Neural progenitor cell (in vitro differentiated cells): ENCODE measurements around the gene DNTTIP2. TPM values are rescaled to one million over a fixed set of nuclear protein-coding genes. Genes with fewer than 3 reads are reported as not detected.
A peak's percentile ranks its signal among the peaks of the same experiment; 100 is the strongest.
"Not testable (repeated sequence)": the region's sequence is repeated elsewhere in the genome, so short reads cannot be mapped to it uniquely, and the experiment has no call there.

Experiments
- DNase-seq: peaks from one replicate; pipeline ENCODE4 v3.0.0-alpha.2; 2016; ENCODE audit warnings: low spot score
- H2AFZ ChIP-seq: fragments of 200-600 bp; sonication (generic); replicated peaks from 2 replicates; pipeline ENCODE4 v1.6.1; 2016; ENCODE audit warnings: antibody characterized with exemption
- H3F3A ChIP-seq: fragments of 200-600 bp; sonication (generic); 2 replicates; pipeline ENCODE4 v1.6.1; 2016; ENCODE audit warnings: antibody characterized with exemption, low read depth
- H3K27ac ChIP-seq: fragments of 200-600 bp; sonication (generic); 2 replicates; pipeline ENCODE4 v1.5.1; 2016; ENCODE audit warnings: mild to moderate bottlenecking
- H3K27me3 ChIP-seq: fragments of 200-600 bp; sonication (generic); 2 replicates; pipeline ENCODE4 v1.6.1; 2016; ENCODE audit warnings: mild to moderate bottlenecking, moderate library complexity
- H3K36me3 ChIP-seq: fragments of 200-600 bp; sonication (generic); 2 replicates; pipeline ENCODE4 v1.5.1; 2016
- H3K4me1 ChIP-seq: fragments of 200-600 bp; sonication (generic); 2 replicates; pipeline ENCODE4 v1.6.1; 2016; ENCODE audit warnings: mixed run types
- H3K4me2 ChIP-seq: fragments of 200-600 bp; sonication (generic); 2 replicates; pipeline ENCODE4 v1.6.1; 2016
- H3K4me3 ChIP-seq: fragments of 200-600 bp; sonication (generic); 2 replicates; pipeline ENCODE4 v1.5.1; 2016
- H3K79me2 ChIP-seq: fragments of 200-600 bp; sonication (generic); 2 replicates; pipeline ENCODE4 v1.6.1; 2016; ENCODE audit warnings: low read depth
- H3K9ac ChIP-seq: fragments of 200-600 bp; sonication (generic); 2 replicates; pipeline ENCODE4 v1.6.1; 2016
- H3K9me3 ChIP-seq: fragments of 200-600 bp; sonication (generic); 2 replicates; pipeline ENCODE4 v1.5.1; 2016; ENCODE audit warnings: low read depth
- H4K20me1 ChIP-seq: fragments of 200-600 bp; sonication (generic); 2 replicates; pipeline ENCODE4 v1.6.1; 2016; ENCODE audit warnings: low read depth
- H3K27ac Mint-ChIP-seq: 3 replicates; pipeline ENCODE4 v1.8.0; 2021; ENCODE audit warnings: mixed read lengths
- H3K27me3 Mint-ChIP-seq: 2 replicates; pipeline ENCODE4 v1.8.0; 2022; ENCODE audit warnings: low read depth, mild to moderate bottlenecking, inconsistent platforms, moderate library complexity, mixed read lengths; ENCODE audit not compliant: insufficient read depth
- H3K36me3 Mint-ChIP-seq: 3 replicates; pipeline ENCODE4 v1.8.0; 2021; ENCODE audit warnings: mixed read lengths
- H3K4me1 Mint-ChIP-seq: 3 replicates; pipeline ENCODE4 v1.8.0; 2021; ENCODE audit warnings: mixed read lengths
- H3K4me3 Mint-ChIP-seq: 3 replicates; pipeline ENCODE4 v1.8.0; 2021; ENCODE audit warnings: mild to moderate bottlenecking, moderate library complexity, mixed read lengths
- H3K9me3 Mint-ChIP-seq: 3 replicates; pipeline ENCODE4 v1.8.0; 2020; ENCODE audit warnings: mixed read lengths
- EZH2 ChIP-seq: fragments of 200-600 bp; sonication (generic); IDR thresholded peaks from 2 replicates; pipeline ENCODE4 v1.6.1; 2017; ENCODE audit warnings: antibody characterized with exemption, mild to moderate bottlenecking, moderate library complexity
- EZH2phosphoT487 ChIP-seq: fragments of 200-600 bp; sonication (generic); IDR thresholded peaks from 2 replicates; pipeline ENCODE4 v1.6.1; 2017; ENCODE audit warnings: antibody characterized with exemption
- total RNA-seq: library from RNA; depleted of rRNA; stranded (reverse); fragments of >200 nt; gene quantifications from 2 replicates; pipeline ENCODE4 v1.2.3, GENCODE V29; 2015; ENCODE audit warnings: low replicate concordance
- TF ChIP-seq, protein P1 (sequence below): fragments of 200-600 bp; sonication (generic); IDR thresholded peaks from 2 replicates; pipeline ENCODE4 v1.5.1; 2017; ENCODE audit warnings: antibody characterized with exemption, mild to moderate bottlenecking

Gene DNTTIP2
- total RNA-seq, 1 donor from 2014 or later, result 62.5 TPM

DNA sequence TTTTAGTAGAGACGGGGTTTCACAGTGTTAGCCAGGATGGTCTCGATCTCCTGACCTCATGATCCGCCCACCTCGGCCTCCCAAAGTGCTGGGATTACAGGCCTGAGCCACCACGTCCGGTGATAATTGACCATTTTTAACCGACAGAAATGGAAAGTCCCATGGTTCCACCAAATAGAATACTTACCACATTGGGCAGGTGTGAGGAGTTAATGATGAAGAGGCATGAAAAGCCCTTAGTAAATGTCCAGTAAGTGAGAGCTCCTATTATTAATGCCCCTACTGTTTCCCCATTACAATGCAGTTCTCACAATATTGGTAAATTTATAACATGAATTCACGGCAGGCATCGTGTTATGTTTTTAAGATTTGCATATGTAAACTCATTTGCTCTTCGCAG is 38.3 kb upstream of the DNTTIP2 start:
- no peaks in the 10 kb centered on the region for H3F3A ChIP-seq
- Mint-ChIP-seq H3K4me1 (peaks cover 3% of the 10 kb centered on the region), H3K27ac (no peak overlapping the region), H3K36me3 (no peaks in the 10 kb centered on the region), H3K9me3 (peaks cover 7% of the 10 kb centered on the region), H3K4me3 (no peak overlapping the region), H3K27me3 (peaks cover under 1% of the 10 kb centered on the region)
- no peaks in the 10 kb centered on the region for H3K27me3 ChIP-seq
- H3K4me1 ChIP-seq, result no peaks in the 10 kb centered on the region
- H4K20me1 ChIP-seq, result no peaks in the 10 kb centered on the region
- H3K9ac ChIP-seq, result no peak overlapping the region
- no peaks in the 10 kb centered on the region for H3K9me3 ChIP-seq
- H3K4me2 ChIP-seq, result no peak overlapping the region
- DNase-seq, result no peak
- H3K79me2 ChIP-seq, result no peaks in the 10 kb centered on the region
- no peak for TF ChIP-seq EZH2
- no peak for TF ChIP-seq EZH2phosphoT487
- TF ChIP-seq, protein P1, sequence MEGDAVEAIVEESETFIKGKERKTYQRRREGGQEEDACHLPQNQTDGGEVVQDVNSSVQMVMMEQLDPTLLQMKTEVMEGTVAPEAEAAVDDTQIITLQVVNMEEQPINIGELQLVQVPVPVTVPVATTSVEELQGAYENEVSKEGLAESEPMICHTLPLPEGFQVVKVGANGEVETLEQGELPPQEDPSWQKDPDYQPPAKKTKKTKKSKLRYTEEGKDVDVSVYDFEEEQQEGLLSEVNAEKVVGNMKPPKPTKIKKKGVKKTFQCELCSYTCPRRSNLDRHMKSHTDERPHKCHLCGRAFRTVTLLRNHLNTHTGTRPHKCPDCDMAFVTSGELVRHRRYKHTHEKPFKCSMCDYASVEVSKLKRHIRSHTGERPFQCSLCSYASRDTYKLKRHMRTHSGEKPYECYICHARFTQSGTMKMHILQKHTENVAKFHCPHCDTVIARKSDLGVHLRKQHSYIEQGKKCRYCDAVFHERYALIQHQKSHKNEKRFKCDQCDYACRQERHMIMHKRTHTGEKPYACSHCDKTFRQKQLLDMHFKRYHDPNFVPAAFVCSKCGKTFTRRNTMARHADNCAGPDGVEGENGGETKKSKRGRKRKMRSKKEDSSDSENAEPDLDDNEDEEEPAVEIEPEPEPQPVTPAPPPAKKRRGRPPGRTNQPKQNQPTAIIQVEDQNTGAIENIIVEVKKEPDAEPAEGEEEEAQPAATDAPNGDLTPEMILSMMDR, result no peak
- H3K27ac ChIP-seq, result no peak overlapping the region
- no peak overlapping the region for H2AFZ ChIP-seq
- H3K36me3 ChIP-seq, result no peaks in the 10 kb centered on the region
- H3K4me3 ChIP-seq, result no peak overlapping the region

DNA sequence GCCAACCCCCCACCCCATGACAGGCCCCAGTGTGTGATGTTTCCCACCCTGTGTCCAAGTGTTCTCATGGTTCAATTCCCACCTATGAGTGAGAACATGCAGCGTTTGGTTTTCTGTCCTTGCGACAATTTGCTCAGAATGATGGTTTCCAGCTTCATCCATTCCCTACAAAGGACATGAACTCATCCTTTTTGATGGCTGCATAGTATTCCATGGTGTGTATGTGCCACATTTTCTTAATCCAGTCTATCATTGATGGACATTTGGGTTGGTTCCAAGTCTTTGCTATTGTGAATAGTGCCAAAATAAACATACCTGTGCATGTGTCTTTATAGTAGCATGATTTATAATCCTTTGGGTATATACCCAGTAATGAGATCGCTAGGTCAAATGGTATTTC is 31.9 kb upstream of the DNTTIP2 start:
- H3K79me2 ChIP-seq, result peaks cover 28% of the 10 kb centered on the region
- H3F3A ChIP-seq, H3K27me3 Mint-ChIP-seq, H3K4me3 ChIP-seq, H3K4me1 Mint-ChIP-seq, H3K27ac ChIP-seq, H3K4me2 ChIP-seq, H3K36me3 Mint-ChIP-seq, H3K9me3 Mint-ChIP-seq, H3K27ac Mint-ChIP-seq, DNase-seq, H2AFZ ChIP-seq, H3K9ac ChIP-seq, H3K36me3 ChIP-seq, H3K4me1 ChIP-seq, H3K9me3 ChIP-seq: not testable (repeated sequence)
- H4K20me1 ChIP-seq, result peaks cover 13% of the 10 kb centered on the region
- H3K4me3 Mint-ChIP-seq, result peak overlapping the region; percentile 28
- peaks cover 11% of the 10 kb centered on the region for H3K27me3 ChIP-seq

DNA sequence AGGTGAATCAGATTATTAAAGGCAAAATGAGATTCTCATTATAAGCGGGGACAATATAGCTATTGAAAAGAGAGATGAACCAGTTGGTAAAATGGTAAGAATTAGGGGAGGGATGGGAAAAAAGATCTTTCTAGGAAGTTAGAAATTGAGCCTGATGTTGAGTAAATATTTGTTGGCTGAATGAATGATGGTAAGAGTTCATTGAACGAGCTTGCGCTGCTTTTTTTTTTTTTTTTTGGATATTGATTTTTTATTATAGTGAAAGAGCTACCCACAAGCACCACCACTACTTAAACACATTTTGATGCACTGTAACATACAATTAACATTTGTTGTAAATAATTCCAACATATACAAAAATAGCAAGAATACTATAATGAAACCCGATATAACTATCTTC is 31.3 kb upstream of the DNTTIP2 start:
- Histone ChIP-seq H3K27me3 (peaks cover 11% of the 10 kb centered on the region), H3K4me2 (peak overlapping the region; percentile 93), H3K27ac (no peak overlapping the region), H3K9ac (no peak overlapping the region), H3K9me3 (no peaks in the 10 kb centered on the region), H3K36me3 (no peaks in the 10 kb centered on the region), H4K20me1 (peaks cover 13% of the 10 kb centered on the region), H3F3A (peaks cover 7% of the 10 kb centered on the region), H3K4me3 (peak overlapping the region; percentile 90), H2AFZ (no peak overlapping the region), H3K4me1 (peaks cover 7% of the 10 kb centered on the region), H3K79me2 (peaks cover 31% of the 10 kb centered on the region)
- H3K27me3 Mint-ChIP-seq, result peaks cover 8% of the 10 kb centered on the region
- TF ChIP-seq EZH2phosphoT487 (no peak), EZH2 (no peak)
- TF ChIP-seq, protein P1, result no peak
- peaks cover 10% of the 10 kb centered on the region for H3K9me3 Mint-ChIP-seq
- peaks cover 10% of the 10 kb centered on the region for H3K4me1 Mint-ChIP-seq
- no peaks in the 10 kb centered on the region for H3K36me3 Mint-ChIP-seq
- H3K4me3 Mint-ChIP-seq, result peak overlapping the region; percentile 84
- no peak for DNase-seq
- H3K27ac Mint-ChIP-seq, result no peak overlapping the region

DNA sequence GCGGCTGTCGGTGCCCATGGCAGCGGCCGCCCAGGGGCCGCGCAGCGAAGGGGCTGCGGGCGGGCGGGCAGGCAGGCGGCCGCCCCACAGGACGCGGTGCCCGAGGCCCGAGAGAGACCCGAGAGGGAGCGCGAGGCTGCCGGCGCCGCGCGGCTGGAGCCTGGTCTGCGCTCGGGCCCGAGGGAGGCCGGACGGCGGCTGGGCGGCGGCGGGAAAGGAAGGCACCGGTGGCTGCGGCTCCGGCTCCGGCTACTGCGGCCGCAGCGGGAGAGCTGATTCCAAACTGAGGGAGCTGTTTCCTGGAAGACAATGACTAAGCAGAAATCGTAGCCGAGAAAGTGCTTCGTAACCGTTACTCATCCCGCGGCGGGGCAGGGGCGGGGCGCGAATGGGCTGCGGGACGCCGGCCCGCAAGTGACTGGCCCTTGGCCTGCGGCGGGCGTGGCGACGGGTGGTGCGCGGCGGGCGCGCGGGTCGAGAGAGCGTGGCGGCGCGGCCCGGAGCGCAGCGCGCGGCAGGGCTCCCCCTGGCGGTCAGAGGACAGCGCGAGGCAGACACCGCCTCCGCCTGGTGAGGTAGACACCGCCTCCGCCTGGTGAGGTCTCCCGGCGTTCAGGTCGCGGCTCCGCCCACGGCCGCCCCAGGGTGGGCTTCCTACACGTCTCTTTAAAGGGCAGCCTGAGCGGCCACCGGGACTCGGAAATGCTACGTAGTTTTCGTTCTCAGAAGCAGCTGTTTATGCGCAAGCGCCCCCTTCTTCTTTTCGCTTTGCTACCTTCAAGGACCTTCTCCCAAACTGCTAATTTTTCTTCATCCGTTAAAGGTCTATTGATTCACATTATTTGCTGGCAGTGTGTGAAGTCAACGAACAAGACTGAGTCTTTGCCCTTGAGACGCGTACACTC is 30.4 kb upstream of the DNTTIP2 start, which contains the start of gene GCLM:
GCLM (minus strand) TSS at position 285 of the 905 bp plus-strand sequence; CDS start at position 18, 267 bp downstream.
- peak; percentile 96 for DNase-seq
- Histone ChIP-seq H3F3A (peaks cover 7% of the 10 kb centered on the region), H3K9me3 (no peaks in the 10 kb centered on the region), H3K36me3 (no peaks in the 10 kb centered on the region), H3K27me3 (peaks cover 11% of the 10 kb centered on the region), H3K9ac (no peak within 1 kb of the TSS), H3K4me3 (peak within 1 kb of the TSS; percentile 90), H2AFZ (peak within 1 kb of the TSS; percentile 99), H4K20me1 (peaks cover 13% of the 10 kb centered on the region), H3K4me1 (peaks cover 7% of the 10 kb centered on the region), H3K79me2 (peaks cover 31% of the 10 kb centered on the region), H3K27ac (no peak within 1 kb of the TSS), H3K4me2 (peak within 1 kb of the TSS; percentile 93)
- Mint-ChIP-seq H3K27ac (peak within 1 kb of the TSS; percentile 48), H3K9me3 (peaks cover 10% of the 10 kb centered on the region), H3K4me1 (peaks cover 10% of the 10 kb centered on the region), H3K36me3 (no peaks in the 10 kb centered on the region), H3K4me3 (peak within 1 kb of the TSS; percentile 91), H3K27me3 (peaks cover 8% of the 10 kb centered on the region)
- no peak for TF ChIP-seq EZH2phosphoT487
- TF ChIP-seq, protein P1, result peak; percentile 78
- TF ChIP-seq EZH2, result no peak
